GM18873 (cell line): Measurements from ENCODE around the gene ZNF292.
"Not testable (repeated sequence)": the region's sequence is repeated elsewhere in the genome, so short reads cannot be mapped to it uniquely, and the experiment has no call there.

ENCODE experiments used
- ATAC-seq: cut with Tn5 transposase; IDR thresholded peaks from one replicate; pipeline ENCODE4 v1.9.1; 2021; ENCODE audit warnings: mild to moderate bottlenecking, moderate library complexity, moderate number of reproducible peaks; ENCODE audit not compliant: unreplicated experiment, low FRiP score

The ZNF292 gene

GRCh38 chr6:87209812-87210211, 54.4 kb downstream of the ZNF292 start:
- no peak for ATAC-seq

- peak; percentile 100 for ATAC-seq
These were observed 55.6 kb downstream of the ZNF292 start for GRCh38 chr6:87210979-87211378.

DNA sequence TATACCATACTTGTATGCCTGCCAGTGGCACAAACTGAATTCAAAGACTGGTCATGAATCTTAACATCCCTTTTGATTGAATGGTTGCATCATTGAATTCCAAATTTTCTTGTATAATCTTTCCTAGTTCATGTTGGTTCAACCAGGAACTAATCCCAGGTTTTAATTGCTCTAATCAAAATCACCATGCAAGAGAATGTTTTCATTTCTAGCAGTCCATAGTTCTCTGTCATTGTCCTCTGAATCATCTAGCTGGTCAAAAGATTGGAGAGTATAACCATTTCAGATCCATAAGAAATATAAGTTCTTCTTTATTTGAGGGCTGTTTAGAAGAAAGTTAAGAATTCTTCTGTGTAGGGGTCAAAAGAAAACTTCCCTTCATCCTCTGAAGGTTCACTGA, 57.2 kb downstream of the ZNF292 start:
- ATAC-seq, result no peak

DNA sequence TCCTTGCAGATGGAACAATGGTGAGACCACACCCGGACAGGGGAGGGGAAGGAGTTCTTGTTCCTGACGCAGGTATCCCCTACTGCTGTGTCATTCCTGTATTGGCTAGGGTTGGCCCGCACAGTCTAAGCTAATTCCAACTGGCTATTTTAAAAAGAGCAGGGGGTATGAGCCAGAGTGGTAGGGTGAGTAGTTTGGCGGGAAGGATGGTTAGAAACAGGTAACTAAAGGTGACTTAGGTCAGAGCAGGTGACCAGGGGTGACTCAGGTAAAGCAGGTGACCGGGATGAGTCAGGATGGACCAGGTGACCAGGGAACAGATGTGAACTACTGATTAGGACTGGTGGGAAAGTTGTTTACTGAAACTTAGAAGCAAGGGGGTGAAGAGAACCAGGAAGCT, 58.0 kb downstream of the ZNF292 start:
- ATAC-seq, result no peak

DNA sequence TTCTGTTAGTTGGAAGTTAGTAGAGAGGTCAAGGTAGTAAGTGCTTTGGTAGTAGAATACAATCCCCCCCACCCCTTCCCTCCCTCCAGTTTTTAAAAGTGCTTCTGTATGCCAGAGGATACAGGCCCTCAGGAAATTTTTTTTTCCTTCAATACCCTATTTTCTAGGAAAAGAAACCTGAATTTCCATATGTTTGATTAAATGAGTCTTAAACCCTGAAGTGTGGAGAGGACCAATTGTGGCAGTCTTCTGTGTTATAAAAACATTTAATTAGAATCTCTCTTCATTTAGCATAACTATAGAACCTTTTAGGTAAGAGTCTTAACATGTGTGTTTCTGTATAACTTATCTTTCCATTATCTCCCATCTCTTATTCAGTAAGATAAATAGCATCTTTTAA, 59.5 kb downstream of the ZNF292 start:
- ATAC-seq, result no peak

GRCh38 chr6:87220997-87221396, 65.6 kb downstream of the ZNF292 start:
- ATAC-seq, result no peak

DNA sequence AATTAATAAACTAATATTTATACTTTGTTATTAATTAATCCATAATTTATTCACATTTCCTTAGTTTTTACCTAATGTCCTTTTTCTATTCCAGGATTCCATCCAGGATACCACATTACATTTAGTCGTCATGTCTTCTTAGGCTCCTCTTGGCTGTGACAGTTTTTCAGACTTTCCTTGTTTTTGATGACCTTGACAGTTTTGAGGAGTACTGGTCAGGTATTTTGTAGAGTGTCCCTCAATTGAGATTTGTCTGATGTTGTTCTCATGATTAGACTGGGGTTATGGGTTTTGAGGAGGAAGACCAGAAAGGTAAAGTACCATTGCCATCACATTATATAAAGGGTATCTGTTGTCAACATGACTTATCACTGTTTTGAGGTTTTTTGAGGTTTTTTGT, 67.3 kb downstream of the ZNF292 start:
- ATAC-seq, result no peak

- no peak for ATAC-seq
These were observed 69.6 kb downstream of the ZNF292 start for GRCh38 chr6:87224971-87225370.

- ATAC-seq, result no peak
These were observed 70.1 kb downstream of the ZNF292 start for GRCh38 chr6:87225511-87225910.

DNA sequence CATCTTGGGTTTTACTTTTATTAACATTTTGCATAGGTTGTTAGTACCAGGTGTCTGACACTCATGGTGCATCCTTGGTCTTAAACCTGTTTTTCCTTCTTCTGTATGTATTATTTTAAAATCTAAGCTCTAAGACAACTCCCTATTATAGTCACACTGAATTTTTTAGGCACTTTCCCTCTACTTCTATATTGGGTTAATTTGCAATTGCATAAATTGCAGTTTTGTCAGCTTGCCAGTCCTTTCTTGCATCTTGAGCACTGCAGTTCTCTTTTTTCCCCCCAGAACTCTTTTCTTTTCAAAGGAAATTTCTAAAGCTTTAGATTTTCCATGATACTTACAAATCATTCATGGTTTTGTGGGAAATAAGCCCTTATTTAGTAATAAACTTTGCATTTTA, 70.6 kb downstream of the ZNF292 start:
- no peak for ATAC-seq

- no peak for ATAC-seq
These were observed 75.4 kb downstream of the ZNF292 start for GRCh38 chr6:87230801-87231200.

- no peak for ATAC-seq
These were observed 82.4 kb downstream of the ZNF292 start for GRCh38 chr6:87237804-87238203.

GRCh38 chr6:87239098-87239635, 83.8 kb downstream of the ZNF292 start:
- not testable (repeated sequence) for ATAC-seq

DNA sequence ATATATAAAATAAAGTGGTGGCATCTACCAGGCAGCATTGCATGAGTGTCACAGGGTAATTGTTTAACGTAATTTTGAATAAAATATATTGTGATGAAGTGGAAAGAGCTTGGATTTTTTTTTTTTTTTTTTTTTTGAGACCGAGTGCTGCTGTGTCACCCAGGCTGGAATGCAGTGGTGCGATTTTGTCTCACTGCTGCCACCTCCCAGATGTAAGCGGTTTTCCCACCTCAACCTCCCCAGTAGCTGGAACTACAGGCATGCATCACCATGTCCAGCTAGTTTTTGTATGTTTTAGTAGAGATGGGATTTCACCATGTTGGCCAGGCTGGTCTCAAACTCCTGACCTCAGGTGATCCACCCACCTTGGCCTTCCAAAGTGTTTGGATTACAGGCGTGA, 85.9 kb downstream of the ZNF292 start:
- no peak for ATAC-seq

GRCh38 chr6:87242311-87242710, 86.9 kb downstream of the ZNF292 start:
- ATAC-seq, result no peak

DNA sequence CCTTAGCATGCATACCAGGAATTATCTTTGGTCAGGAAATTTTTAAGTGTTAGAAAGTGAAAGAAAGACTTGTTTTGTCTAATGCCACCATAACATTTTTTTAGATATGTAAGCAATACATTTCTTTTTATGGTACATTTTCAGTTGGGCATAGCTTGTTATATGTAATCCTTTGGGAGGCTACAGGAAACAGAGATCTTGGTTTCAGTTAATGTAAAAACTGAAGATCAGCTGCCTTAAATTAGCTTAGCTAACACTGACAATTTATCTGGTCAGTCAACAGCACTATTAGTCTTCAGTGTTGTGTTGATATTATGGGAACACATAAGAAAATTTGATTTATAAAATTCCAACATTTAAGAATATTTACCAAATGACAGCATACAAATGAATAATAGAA, 88.4 kb downstream of the ZNF292 start:
- no peak for ATAC-seq

- ATAC-seq, result no peak
These were observed 89.0 kb downstream of the ZNF292 start for GRCh38 chr6:87244380-87244779.

DNA sequence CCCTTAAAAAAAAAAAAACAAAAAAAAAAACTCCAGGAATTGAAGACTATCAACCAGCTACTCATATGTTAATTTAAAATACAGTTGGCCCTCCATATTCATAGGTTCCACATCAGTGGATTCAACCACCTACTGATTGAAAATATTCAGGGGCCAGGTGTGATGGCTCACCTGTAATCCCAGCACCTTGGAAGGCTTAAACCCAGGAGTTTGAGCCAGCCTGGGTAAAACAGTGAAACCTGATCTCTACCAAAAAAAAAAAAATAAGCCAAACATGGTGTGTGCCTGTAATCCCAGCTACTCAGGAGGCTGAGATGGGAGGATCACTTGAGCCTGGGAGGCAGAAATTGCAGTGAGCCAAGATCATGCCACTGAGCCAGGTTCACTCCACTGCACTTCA, 94.7 kb downstream of the ZNF292 start:
- no peak for ATAC-seq

- ATAC-seq, result no peak
These were observed 95.9 kb downstream of the ZNF292 start for GRCh38 chr6:87251225-87251624.

- ATAC-seq, result no peak
These were observed 96.4 kb downstream of the ZNF292 start for GRCh38 chr6:87251725-87252124.

DNA sequence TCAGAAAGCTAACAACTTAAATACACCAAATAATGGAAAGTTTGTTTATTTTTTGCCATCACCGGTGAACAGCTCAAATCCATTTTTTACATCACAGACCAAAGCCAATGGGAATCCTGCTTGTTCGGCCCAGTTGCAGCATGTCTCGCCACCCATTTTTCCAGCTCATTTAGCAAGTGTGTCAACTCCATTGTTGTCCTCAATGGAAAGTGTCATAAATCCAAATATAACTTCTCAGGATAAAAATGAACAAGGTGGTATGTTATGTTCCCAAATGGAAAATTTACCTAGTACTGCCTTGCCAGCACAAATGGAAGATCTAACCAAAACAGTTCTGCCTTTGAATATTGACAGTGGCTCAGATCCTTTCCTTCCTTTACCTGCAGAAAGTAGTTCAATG, 101.7 kb downstream of the ZNF292 start:
- no peak for ATAC-seq

- ATAC-seq, result no peak
These were observed 102.2 kb downstream of the ZNF292 start for GRCh38 chr6:87257565-87257964.

- ATAC-seq, result no peak
These were observed 102.6 kb downstream of the ZNF292 start for GRCh38 chr6:87257975-87258374.
